Measurements from ENCODE around the gene TCF15.

DNA sequence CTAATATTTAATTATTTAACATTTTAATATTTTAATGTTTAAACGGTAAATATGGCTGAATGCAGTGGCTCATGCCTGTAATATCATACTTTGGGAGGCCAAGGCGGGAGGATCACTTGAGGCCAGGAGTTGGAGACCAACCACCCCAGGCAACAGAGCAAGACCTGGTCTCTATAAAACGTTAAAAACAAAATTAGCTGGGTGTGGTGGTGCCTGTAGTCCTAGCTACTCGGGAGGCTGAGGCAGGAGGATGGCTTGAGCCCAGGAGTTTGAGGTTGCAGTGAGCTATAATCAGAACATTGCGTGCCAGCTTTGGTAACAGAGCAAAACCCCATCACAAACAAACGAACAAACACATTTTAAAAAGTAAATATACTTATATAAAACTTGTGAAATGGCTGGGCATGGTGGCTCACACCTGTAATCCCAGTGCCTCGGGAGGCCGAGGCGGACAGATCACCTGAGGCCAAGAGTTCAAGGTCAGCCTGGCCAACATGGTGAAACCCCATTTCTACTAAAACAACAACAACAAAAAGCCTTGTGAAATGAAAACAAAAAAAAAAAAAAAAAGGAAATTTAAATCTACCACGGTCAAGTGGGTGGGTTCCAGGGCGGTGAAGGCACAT lies 34.7 kb upstream of the TCF15 start:
- TF ChIP-seq, protein P1, sequence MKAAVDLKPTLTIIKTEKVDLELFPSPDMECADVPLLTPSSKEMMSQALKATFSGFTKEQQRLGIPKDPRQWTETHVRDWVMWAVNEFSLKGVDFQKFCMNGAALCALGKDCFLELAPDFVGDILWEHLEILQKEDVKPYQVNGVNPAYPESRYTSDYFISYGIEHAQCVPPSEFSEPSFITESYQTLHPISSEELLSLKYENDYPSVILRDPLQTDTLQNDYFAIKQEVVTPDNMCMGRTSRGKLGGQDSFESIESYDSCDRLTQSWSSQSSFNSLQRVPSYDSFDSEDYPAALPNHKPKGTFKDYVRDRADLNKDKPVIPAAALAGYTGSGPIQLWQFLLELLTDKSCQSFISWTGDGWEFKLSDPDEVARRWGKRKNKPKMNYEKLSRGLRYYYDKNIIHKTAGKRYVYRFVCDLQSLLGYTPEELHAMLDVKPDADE (IDR thresholded peaks at IDR 0.05), result no peak
- TF ChIP-seq, protein P2, sequence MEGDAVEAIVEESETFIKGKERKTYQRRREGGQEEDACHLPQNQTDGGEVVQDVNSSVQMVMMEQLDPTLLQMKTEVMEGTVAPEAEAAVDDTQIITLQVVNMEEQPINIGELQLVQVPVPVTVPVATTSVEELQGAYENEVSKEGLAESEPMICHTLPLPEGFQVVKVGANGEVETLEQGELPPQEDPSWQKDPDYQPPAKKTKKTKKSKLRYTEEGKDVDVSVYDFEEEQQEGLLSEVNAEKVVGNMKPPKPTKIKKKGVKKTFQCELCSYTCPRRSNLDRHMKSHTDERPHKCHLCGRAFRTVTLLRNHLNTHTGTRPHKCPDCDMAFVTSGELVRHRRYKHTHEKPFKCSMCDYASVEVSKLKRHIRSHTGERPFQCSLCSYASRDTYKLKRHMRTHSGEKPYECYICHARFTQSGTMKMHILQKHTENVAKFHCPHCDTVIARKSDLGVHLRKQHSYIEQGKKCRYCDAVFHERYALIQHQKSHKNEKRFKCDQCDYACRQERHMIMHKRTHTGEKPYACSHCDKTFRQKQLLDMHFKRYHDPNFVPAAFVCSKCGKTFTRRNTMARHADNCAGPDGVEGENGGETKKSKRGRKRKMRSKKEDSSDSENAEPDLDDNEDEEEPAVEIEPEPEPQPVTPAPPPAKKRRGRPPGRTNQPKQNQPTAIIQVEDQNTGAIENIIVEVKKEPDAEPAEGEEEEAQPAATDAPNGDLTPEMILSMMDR (conservative IDR thresholded peaks at IDR 0.05; ENCODE audit: low read depth in 2 of 2), result no peak
- no peak for TF ChIP-seq EZH2 (IDR thresholded peaks at IDR 0.05; ENCODE audit: low read depth, unreplicated experiment)
- no peak for TF ChIP-seq POLR2AphosphoS5 (IDR thresholded peaks at IDR 0.05; ENCODE audit: low read depth)
- TF ChIP-seq, protein P3, sequence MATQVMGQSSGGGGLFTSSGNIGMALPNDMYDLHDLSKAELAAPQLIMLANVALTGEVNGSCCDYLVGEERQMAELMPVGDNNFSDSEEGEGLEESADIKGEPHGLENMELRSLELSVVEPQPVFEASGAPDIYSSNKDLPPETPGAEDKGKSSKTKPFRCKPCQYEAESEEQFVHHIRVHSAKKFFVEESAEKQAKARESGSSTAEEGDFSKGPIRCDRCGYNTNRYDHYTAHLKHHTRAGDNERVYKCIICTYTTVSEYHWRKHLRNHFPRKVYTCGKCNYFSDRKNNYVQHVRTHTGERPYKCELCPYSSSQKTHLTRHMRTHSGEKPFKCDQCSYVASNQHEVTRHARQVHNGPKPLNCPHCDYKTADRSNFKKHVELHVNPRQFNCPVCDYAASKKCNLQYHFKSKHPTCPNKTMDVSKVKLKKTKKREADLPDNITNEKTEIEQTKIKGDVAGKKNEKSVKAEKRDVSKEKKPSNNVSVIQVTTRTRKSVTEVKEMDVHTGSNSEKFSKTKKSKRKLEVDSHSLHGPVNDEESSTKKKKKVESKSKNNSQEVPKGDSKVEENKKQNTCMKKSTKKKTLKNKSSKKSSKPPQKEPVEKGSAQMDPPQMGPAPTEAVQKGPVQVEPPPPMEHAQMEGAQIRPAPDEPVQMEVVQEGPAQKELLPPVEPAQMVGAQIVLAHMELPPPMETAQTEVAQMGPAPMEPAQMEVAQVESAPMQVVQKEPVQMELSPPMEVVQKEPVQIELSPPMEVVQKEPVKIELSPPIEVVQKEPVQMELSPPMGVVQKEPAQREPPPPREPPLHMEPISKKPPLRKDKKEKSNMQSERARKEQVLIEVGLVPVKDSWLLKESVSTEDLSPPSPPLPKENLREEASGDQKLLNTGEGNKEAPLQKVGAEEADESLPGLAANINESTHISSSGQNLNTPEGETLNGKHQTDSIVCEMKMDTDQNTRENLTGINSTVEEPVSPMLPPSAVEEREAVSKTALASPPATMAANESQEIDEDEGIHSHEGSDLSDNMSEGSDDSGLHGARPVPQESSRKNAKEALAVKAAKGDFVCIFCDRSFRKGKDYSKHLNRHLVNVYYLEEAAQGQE (IDR thresholded peaks at IDR 0.05; ENCODE audit: unreplicated experiment), result no peak
- TF ChIP-seq JUNB (IDR thresholded peaks at IDR 0.05; ENCODE audit: unreplicated experiment), result no peak
- TF ChIP-seq CREB1 (CRISPR knock-in tag; IDR thresholded peaks at IDR 0.05; ENCODE audit: low read depth), result no peak
- TF ChIP-seq STAT1 (IDR thresholded peaks at IDR 0.05; ENCODE audit: unreplicated experiment), result no peak
- TF ChIP-seq EZH2phosphoT487 (IDR thresholded peaks at IDR 0.05; ENCODE audit: unreplicated experiment), result no peak
- TF ChIP-seq, protein P4, sequence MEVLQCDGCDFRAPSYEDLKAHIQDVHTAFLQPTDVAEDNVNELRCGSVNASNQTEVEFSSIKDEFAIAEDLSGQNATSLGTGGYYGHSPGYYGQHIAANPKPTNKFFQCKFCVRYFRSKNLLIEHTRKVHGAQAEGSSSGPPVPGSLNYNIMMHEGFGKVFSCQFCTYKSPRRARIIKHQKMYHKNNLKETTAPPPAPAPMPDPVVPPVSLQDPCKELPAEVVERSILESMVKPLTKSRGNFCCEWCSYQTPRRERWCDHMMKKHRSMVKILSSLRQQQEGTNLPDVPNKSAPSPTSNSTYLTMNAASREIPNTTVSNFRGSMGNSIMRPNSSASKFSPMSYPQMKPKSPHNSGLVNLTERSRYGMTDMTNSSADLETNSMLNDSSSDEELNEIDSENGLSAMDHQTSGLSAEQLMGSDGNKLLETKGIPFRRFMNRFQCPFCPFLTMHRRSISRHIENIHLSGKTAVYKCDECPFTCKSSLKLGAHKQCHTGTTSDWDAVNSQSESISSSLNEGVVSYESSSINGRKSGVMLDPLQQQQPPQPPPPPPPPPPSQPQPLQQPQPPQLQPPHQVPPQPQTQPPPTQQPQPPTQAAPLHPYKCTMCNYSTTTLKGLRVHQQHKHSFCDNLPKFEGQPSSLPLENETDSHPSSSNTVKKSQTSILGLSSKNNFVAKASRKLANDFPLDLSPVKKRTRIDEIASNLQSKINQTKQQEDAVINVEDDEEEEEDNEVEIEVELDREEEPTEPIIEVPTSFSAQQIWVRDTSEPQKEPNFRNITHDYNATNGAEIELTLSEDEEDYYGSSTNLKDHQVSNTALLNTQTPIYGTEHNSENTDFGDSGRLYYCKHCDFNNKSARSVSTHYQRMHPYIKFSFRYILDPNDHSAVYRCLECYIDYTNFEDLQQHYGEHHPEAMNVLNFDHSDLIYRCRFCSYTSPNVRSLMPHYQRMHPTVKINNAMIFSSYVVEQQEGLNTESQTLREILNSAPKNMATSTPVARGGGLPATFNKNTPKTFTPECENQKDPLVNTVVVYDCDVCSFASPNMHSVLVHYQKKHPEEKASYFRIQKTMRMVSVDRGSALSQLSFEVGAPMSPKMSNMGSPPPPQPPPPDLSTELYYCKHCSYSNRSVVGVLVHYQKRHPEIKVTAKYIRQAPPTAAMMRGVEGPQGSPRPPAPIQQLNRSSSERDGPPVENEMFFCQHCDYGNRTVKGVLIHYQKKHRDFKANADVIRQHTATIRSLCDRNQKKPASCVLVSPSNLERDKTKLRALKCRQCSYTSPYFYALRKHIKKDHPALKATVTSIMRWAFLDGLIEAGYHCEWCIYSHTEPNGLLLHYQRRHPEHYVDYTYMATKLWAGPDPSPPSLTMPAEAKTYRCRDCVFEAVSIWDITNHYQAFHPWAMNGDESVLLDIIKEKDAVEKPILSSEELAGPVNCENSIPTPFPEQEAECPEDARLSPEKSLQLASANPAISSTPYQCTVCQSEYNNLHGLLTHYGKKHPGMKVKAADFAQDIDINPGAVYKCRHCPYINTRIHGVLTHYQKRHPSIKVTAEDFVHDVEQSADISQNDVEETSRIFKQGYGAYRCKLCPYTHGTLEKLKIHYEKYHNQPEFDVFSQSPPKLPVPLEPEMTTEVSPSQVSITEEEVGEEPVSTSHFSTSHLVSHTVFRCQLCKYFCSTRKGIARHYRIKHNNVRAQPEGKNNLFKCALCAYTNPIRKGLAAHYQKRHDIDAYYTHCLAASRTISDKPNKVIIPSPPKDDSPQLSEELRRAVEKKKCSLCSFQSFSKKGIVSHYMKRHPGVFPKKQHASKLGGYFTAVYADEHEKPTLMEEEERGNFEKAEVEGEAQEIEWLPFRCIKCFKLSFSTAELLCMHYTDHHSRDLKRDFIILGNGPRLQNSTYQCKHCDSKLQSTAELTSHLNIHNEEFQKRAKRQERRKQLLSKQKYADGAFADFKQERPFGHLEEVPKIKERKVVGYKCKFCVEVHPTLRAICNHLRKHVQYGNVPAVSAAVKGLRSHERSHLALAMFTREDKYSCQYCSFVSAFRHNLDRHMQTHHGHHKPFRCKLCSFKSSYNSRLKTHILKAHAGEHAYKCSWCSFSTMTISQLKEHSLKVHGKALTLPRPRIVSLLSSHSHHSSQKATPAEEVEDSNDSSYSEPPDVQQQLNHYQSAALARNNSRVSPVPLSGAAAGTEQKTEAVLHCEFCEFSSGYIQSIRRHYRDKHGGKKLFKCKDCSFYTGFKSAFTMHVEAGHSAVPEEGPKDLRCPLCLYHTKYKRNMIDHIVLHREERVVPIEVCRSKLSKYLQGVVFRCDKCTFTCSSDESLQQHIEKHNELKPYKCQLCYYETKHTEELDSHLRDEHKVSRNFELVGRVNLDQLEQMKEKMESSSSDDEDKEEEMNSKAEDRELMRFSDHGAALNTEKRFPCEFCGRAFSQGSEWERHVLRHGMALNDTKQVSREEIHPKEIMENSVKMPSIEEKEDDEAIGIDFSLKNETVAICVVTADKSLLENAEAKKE (CRISPR knock-in tag; IDR thresholded peaks at IDR 0.05), result no peak
- no peak for TF ChIP-seq NANOG (IDR thresholded peaks at IDR 0.05; ENCODE audit: borderline replicate concordance)
- TF ChIP-seq ZNF114 (CRISPR knock-in tag; IDR thresholded peaks at IDR 0.05), result no peak

Data from GM23338 (cell line).